Tibial nerve (tissue), 4 donors: Measurements from ENCODE around the gene BAG5.

Source experiments
- EP300 ChIP-seq, 2 donors: sonication (generic); formaldehyde crosslinking; IDR thresholded peaks; one replicate each; pipeline ENCODE4 v1.6.1; 2017; ENCODE audit warnings: antibody characterized with exemption in 2 of 2, mild to moderate bottlenecking in 1 of 2
- POLR2A ChIP-seq, 2 donors: fragments of 450-650 bp; IDR thresholded peaks; one replicate each; pipeline ENCODE4 v1.6.1; 2017; ENCODE audit warnings: antibody characterized with exemption in 2 of 2, mild to moderate bottlenecking in 2 of 2, moderate library complexity in 2 of 2
- TF ChIP-seq, protein P1 (sequence below), 5 experiments: fragments of 200-600 bp in 3 of 5; fragments of 450-650 bp in 2 of 5; sonication (generic) in 3 of 5; IDR thresholded peaks; one replicate each; pipeline ENCODE4 v1.5.1; 2016 to 2019; ENCODE audit warnings: antibody characterized with exemption in 5 of 5, mild to moderate bottlenecking in 3 of 5, moderate library complexity in 2 of 5

GRCh38 chr14:103547455-103547940 lies 15.0 kb downstream of the BAG5 start:
- TF ChIP-seq, protein P1, sequence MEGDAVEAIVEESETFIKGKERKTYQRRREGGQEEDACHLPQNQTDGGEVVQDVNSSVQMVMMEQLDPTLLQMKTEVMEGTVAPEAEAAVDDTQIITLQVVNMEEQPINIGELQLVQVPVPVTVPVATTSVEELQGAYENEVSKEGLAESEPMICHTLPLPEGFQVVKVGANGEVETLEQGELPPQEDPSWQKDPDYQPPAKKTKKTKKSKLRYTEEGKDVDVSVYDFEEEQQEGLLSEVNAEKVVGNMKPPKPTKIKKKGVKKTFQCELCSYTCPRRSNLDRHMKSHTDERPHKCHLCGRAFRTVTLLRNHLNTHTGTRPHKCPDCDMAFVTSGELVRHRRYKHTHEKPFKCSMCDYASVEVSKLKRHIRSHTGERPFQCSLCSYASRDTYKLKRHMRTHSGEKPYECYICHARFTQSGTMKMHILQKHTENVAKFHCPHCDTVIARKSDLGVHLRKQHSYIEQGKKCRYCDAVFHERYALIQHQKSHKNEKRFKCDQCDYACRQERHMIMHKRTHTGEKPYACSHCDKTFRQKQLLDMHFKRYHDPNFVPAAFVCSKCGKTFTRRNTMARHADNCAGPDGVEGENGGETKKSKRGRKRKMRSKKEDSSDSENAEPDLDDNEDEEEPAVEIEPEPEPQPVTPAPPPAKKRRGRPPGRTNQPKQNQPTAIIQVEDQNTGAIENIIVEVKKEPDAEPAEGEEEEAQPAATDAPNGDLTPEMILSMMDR (IDR thresholded peaks at IDR 0.05): no peak
- TF ChIP-seq POLR2A (IDR thresholded peaks at IDR 0.05) (no peak), EP300 (IDR thresholded peaks at IDR 0.05) (no peak)
